ENCODE data around the gene HOXB3.

HOXB3 gene

DNA sequence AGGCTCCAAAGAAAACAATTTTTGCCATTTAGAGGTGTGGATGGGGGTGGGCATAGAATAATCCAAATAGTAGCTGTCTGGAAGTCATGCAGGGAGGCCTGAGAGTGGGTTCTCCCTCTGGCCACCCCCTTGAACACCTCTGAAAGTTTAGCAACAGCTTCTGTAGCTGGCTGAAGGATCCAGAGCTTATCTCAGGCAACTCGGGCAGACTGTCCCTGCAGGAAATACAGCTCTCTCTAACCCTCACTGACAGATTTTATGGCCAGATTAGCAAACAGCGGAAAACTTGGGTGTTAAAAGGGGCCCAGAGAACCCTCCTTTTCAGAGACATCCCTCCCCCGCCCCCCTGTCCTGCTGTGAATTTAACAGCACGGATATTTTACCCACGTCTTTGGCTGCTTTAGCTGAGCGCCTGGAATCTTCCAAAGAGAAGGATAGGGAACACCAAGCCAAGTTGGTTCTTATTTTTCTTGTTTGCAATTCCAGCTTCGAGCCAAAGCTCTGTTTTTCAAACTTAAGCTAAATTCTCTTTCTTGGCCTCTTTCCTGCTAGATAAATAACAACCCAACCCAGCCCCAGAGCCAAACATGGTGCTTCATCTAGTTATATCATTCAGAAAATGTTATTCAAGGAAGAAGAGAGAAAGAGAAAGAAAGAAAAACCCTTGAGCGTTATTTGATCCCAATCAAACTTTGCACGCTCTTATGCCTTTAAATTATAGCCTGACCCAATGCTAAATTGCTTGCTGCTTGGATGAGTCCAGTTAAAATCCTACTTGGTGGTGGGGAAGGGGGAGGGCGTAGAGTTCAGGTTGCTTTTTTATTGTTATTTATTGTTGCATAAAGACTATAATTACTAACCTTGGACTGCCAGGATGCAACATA, 42.9 kb downstream of the HOXB3 start (continued):
- TF ChIP-seq ZFP3 (CRISPR knock-in tag; IDR thresholded peaks at IDR 0.05), result no peak

DNA sequence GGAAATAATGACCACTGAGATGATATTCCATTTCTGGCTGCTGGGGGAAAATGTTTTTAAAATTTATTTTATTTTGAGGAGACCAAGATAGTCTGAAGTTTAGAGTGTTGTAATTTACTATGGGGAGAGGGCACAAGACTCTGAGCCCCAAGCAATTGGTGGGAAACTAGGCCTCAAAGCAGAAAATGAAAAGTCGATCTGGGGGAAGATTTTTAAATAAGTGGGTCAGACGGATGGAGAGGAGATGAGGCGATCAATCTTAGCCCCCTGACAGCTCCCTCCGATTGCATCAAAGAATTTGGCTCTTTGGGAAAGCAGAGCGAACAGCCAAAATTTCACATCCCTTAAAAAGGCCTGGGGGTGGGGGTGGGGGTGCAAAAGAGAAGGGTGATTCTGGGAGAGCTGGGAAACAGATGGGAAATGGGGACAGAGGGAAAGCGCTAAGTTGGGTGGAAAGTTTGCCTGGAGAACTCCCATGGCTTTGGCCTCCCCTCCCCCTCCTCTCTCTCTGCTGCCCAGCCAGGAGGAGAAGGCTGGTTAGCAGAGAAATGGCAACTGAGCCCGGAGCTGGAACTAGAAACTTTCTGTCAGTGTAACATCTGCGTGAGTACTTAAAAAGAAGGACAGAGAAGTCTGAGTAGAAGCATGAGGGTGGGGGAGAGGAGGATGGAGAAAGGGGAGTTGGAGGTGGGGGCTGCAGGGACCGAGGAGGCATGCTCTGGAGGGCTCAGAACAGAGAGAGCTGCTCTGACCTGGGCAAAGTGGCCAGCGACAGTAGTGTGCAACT, 43.7 kb downstream of the HOXB3 start:
- no peak for ATAC-seq
- TF ChIP-seq ZNF70 (CRISPR knock-in tag; IDR thresholded peaks at IDR 0.05), result no peak
- no peak for TF ChIP-seq RARB (CRISPR knock-in tag; IDR thresholded peaks at IDR 0.05)
- no peak for TF ChIP-seq ESRRG (CRISPR knock-in tag; IDR thresholded peaks at IDR 0.05)
- TF ChIP-seq ZNF565 (CRISPR knock-in tag; conservative IDR thresholded peaks at IDR 0.05; ENCODE audit: low read depth), result no peak
- TF ChIP-seq TCF4 (CRISPR knock-in tag; IDR thresholded peaks at IDR 0.05; ENCODE audit: borderline replicate concordance), result no peak
- TF ChIP-seq, protein P1, sequence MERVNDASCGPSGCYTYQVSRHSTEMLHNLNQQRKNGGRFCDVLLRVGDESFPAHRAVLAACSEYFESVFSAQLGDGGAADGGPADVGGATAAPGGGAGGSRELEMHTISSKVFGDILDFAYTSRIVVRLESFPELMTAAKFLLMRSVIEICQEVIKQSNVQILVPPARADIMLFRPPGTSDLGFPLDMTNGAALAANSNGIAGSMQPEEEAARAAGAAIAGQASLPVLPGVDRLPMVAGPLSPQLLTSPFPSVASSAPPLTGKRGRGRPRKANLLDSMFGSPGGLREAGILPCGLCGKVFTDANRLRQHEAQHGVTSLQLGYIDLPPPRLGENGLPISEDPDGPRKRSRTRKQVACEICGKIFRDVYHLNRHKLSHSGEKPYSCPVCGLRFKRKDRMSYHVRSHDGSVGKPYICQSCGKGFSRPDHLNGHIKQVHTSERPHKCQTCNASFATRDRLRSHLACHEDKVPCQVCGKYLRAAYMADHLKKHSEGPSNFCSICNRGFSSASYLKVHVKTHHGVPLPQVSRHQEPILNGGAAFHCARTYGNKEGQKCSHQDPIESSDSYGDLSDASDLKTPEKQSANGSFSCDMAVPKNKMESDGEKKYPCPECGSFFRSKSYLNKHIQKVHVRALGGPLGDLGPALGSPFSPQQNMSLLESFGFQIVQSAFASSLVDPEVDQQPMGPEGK (CRISPR knock-in tag; IDR thresholded peaks at IDR 0.05; ENCODE audit: borderline replicate concordance), result no peak
- TF ChIP-seq GLIS3 (CRISPR knock-in tag; IDR thresholded peaks at IDR 0.05), result no peak
- TF ChIP-seq, protein P2, sequence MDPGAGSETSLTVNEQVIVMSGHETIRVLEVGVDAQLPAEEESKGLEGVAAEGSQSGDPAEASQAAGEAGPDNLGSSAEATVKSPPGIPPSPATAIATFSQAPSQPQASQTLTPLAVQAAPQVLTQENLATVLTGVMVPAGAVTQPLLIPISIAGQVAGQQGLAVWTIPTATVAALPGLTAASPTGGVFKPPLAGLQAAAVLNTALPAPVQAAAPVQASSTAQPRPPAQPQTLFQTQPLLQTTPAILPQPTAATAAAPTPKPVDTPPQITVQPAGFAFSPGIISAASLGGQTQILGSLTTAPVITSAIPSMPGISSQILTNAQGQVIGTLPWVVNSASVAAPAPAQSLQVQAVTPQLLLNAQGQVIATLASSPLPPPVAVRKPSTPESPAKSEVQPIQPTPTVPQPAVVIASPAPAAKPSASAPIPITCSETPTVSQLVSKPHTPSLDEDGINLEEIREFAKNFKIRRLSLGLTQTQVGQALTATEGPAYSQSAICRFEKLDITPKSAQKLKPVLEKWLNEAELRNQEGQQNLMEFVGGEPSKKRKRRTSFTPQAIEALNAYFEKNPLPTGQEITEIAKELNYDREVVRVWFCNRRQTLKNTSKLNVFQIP (CRISPR knock-in tag; IDR thresholded peaks at IDR 0.05; ENCODE audit: borderline replicate concordance, low read depth), result no peak
- TF ChIP-seq ISL1 (CRISPR knock-in tag; IDR thresholded peaks at IDR 0.05), result no peak
- TF ChIP-seq, protein P3, sequence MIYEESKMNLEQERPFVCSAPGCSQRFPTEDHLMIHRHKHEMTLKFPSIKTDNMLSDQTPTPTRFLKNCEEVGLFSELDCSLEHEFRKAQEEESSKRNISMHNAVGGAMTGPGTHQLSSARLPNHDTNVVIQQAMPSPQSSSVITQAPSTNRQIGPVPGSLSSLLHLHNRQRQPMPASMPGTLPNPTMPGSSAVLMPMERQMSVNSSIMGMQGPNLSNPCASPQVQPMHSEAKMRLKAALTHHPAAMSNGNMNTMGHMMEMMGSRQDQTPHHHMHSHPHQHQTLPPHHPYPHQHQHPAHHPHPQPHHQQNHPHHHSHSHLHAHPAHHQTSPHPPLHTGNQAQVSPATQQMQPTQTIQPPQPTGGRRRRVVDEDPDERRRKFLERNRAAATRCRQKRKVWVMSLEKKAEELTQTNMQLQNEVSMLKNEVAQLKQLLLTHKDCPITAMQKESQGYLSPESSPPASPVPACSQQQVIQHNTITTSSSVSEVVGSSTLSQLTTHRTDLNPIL (CRISPR knock-in tag; IDR thresholded peaks at IDR 0.05; ENCODE audit: low read depth), result no peak
- TF ChIP-seq CSDC2 (CRISPR knock-in tag; IDR thresholded peaks at IDR 0.05), result no peak
- TF ChIP-seq BACH2 (CRISPR knock-in tag; IDR thresholded peaks at IDR 0.05; ENCODE audit: borderline replicate concordance), result no peak
- TF ChIP-seq PPARA (CRISPR knock-in tag; IDR thresholded peaks at IDR 0.05; ENCODE audit: borderline replicate concordance), result no peak
- TF ChIP-seq SNAI2 (CRISPR knock-in tag; IDR thresholded peaks at IDR 0.05), result no peak
- TF ChIP-seq ARNTL (CRISPR knock-in tag; IDR thresholded peaks at IDR 0.05; ENCODE audit: borderline replicate concordance, low read depth), result no peak
- no peak for TF ChIP-seq OSR1 (CRISPR knock-in tag; IDR thresholded peaks at IDR 0.05)
- TF ChIP-seq, protein P4, sequence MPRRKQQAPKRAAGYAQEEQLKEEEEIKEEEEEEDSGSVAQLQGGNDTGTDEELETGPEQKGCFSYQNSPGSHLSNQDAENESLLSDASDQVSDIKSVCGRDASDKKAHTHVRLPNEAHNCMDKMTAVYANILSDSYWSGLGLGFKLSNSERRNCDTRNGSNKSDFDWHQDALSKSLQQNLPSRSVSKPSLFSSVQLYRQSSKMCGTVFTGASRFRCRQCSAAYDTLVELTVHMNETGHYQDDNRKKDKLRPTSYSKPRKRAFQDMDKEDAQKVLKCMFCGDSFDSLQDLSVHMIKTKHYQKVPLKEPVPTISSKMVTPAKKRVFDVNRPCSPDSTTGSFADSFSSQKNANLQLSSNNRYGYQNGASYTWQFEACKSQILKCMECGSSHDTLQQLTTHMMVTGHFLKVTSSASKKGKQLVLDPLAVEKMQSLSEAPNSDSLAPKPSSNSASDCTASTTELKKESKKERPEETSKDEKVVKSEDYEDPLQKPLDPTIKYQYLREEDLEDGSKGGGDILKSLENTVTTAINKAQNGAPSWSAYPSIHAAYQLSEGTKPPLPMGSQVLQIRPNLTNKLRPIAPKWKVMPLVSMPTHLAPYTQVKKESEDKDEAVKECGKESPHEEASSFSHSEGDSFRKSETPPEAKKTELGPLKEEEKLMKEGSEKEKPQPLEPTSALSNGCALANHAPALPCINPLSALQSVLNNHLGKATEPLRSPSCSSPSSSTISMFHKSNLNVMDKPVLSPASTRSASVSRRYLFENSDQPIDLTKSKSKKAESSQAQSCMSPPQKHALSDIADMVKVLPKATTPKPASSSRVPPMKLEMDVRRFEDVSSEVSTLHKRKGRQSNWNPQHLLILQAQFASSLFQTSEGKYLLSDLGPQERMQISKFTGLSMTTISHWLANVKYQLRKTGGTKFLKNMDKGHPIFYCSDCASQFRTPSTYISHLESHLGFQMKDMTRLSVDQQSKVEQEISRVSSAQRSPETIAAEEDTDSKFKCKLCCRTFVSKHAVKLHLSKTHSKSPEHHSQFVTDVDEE (CRISPR knock-in tag; IDR thresholded peaks at IDR 0.05), result no peak

DNA sequence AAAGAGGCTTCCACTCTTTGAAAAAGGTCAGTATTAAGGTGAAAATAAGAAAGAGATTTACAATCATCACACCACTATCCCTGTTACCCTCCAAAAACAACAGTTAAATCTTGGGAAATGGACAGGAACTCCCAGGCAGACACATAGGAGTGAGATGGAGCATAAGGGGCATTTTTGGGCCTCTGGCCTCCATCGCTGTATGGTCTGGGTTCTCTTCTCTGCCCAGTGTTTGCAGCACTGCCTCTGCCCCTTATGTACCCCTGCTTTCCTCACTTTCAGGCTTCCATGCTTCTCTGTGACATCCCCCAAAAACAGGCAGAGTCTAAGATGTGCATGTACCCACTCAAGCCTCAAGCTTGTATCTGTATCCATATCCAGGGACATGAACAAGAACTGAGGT, 44.5 kb downstream of the HOXB3 start:
- no peak for ATAC-seq
- no peak for TF ChIP-seq RARB (CRISPR knock-in tag; IDR thresholded peaks at IDR 0.05)
- TF ChIP-seq ZNF8 (CRISPR knock-in tag; IDR thresholded peaks at IDR 0.05), result no peak
- no peak for TF ChIP-seq ARNTL (CRISPR knock-in tag; IDR thresholded peaks at IDR 0.05; ENCODE audit: borderline replicate concordance, low read depth)
- TF ChIP-seq BACH2 (CRISPR knock-in tag; IDR thresholded peaks at IDR 0.05; ENCODE audit: borderline replicate concordance), result no peak
- TF ChIP-seq OSR1 (CRISPR knock-in tag; IDR thresholded peaks at IDR 0.05), result no peak
- TF ChIP-seq, protein P2 (CRISPR knock-in tag; IDR thresholded peaks at IDR 0.05; ENCODE audit: borderline replicate concordance, low read depth), result no peak
- TF ChIP-seq ZC3H10 (CRISPR knock-in tag; IDR thresholded peaks at IDR 0.05), result no peak
- no peak for TF ChIP-seq PPARA (CRISPR knock-in tag; IDR thresholded peaks at IDR 0.05; ENCODE audit: borderline replicate concordance)
- no peak for TF ChIP-seq GLIS3 (CRISPR knock-in tag; IDR thresholded peaks at IDR 0.05)
- TF ChIP-seq, protein P1 (CRISPR knock-in tag; IDR thresholded peaks at IDR 0.05; ENCODE audit: borderline replicate concordance), result no peak
- TF ChIP-seq ZNF70 (CRISPR knock-in tag; IDR thresholded peaks at IDR 0.05), result no peak
- TF ChIP-seq TOX (CRISPR knock-in tag; IDR thresholded peaks at IDR 0.05; ENCODE audit: borderline replicate concordance), result no peak
- no peak for TF ChIP-seq ZNF565 (CRISPR knock-in tag; conservative IDR thresholded peaks at IDR 0.05; ENCODE audit: low read depth)
- TF ChIP-seq, protein P5, sequence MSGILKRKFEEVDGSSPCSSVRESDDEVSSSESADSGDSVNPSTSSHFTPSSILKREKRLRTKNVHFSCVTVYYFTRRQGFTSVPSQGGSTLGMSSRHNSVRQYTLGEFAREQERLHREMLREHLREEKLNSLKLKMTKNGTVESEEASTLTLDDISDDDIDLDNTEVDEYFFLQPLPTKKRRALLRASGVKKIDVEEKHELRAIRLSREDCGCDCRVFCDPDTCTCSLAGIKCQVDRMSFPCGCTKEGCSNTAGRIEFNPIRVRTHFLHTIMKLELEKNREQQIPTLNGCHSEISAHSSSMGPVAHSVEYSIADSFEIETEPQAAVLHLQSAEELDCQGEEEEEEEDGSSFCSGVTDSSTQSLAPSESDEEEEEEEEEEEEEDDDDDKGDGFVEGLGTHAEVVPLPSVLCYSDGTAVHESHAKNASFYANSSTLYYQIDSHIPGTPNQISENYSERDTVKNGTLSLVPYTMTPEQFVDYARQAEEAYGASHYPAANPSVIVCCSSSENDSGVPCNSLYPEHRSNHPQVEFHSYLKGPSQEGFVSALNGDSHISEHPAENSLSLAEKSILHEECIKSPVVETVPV (CRISPR knock-in tag; IDR thresholded peaks at IDR 0.05), result no peak
- no peak for TF ChIP-seq ESRRG (CRISPR knock-in tag; IDR thresholded peaks at IDR 0.05)

All from SK-N-SH treated with all-trans-retinoic acid at 6 μM for 48 hours (cell line).